PFSK-1 (cell line): ENCODE results near the gene OAF.

ENCODE experiments used
- POLR2AphosphoS5 ChIP-seq: IDR thresholded peaks from 2 replicates; pipeline ENCODE4 v1.6.1; 2012; ENCODE audit warnings: low read depth, mild to moderate bottlenecking, control low read depth, low read length, moderate library complexity
- SIN3A ChIP-seq: IDR thresholded peaks from 2 replicates; pipeline ENCODE4 v1.6.1; 2012; ENCODE audit warnings: mild to moderate bottlenecking, low read length, moderate library complexity, borderline replicate concordance; ENCODE audit not compliant: insufficient read depth
- TAF1 ChIP-seq: IDR thresholded peaks from 2 replicates; pipeline ENCODE4 v1.6.1; 2012; ENCODE audit warnings: low read length, control low read depth, borderline replicate concordance; ENCODE audit not compliant: insufficient read depth
- TF ChIP-seq, protein P1 (sequence below), 2 experiments: IDR thresholded peaks; 2 replicates each; pipeline versions ENCODE4 v1.6.1 to v1.8.0; 2011 to 2012; ENCODE audit warnings: low read depth in 2 of 2, low read length in 2 of 2, control low read depth in 1 of 2, inconsistent platforms in 1 of 2, mild to moderate bottlenecking in 1 of 2, moderate library complexity in 1 of 2; ENCODE audit not compliant: insufficient read depth in 1 of 2

DNA sequence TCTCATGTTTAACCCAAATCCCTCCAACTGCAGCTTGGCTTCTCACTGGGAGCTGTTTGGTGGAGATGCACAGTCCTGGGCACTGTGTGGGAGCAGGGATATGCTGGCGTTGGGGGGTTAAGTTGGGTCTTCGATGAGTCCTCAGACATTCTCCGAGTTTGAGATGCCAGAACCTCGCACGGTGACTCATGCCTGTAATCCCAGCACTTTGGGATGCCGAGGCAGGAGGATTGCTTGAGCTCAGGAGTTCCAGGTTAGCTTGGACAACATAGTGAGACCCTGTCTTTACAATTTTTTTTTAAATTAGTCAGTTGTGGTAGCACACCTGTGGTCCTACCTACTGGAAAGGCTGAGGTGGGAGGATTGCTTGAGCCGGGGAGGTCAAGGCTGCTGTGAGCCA lies 49.8 kb downstream of the OAF start:
- TF ChIP-seq, protein P1, sequence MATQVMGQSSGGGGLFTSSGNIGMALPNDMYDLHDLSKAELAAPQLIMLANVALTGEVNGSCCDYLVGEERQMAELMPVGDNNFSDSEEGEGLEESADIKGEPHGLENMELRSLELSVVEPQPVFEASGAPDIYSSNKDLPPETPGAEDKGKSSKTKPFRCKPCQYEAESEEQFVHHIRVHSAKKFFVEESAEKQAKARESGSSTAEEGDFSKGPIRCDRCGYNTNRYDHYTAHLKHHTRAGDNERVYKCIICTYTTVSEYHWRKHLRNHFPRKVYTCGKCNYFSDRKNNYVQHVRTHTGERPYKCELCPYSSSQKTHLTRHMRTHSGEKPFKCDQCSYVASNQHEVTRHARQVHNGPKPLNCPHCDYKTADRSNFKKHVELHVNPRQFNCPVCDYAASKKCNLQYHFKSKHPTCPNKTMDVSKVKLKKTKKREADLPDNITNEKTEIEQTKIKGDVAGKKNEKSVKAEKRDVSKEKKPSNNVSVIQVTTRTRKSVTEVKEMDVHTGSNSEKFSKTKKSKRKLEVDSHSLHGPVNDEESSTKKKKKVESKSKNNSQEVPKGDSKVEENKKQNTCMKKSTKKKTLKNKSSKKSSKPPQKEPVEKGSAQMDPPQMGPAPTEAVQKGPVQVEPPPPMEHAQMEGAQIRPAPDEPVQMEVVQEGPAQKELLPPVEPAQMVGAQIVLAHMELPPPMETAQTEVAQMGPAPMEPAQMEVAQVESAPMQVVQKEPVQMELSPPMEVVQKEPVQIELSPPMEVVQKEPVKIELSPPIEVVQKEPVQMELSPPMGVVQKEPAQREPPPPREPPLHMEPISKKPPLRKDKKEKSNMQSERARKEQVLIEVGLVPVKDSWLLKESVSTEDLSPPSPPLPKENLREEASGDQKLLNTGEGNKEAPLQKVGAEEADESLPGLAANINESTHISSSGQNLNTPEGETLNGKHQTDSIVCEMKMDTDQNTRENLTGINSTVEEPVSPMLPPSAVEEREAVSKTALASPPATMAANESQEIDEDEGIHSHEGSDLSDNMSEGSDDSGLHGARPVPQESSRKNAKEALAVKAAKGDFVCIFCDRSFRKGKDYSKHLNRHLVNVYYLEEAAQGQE (IDR thresholded peaks at IDR 0.05; ENCODE audit: insufficient read depth in 1 of 2, low read depth in 2 of 2, low read length in 2 of 2) = no peak
- no peak for TF ChIP-seq POLR2AphosphoS5
- TF ChIP-seq TAF1 = no peak
- no peak for TF ChIP-seq SIN3A
